RWPE1 (cell line): ENCODE results near the gene CCDC50.

Source experiments
- CTCF ChIA-PET: fragments of 350-600 bp; sonication (Branson Sonifier 250); formaldehyde crosslinking; extraction: SDS; loops from one replicate; lab custom pipeline; 2021; lab: Yijun Ruan, JAX
- POLR2A ChIA-PET: fragments of 400-600 bp; formaldehyde crosslinking; extraction: SDS; loops from one replicate; lab custom pipeline; 2020; ENCODE audit warnings: antibody characterized with exemption; ENCODE audit not compliant: low non-redundant PET; lab: Yijun Ruan, JAX
- DNase-seq: peaks from one replicate; pipeline ENCODE4 v3.0.0; 2012; ENCODE audit warnings: low spot score
- H3K27ac ChIP-seq: fragments of 450-650 bp; 2 replicates; pipeline ENCODE4 v1.5.1; 2017
- TF ChIP-seq, protein P1 (sequence below): fragments of 450-650 bp; conservative IDR thresholded peaks from 2 replicates; pipeline ENCODE4 v1.5.1; 2017; ENCODE audit warnings: low read depth, mild to moderate bottlenecking

CCDC50 gene

DNA sequence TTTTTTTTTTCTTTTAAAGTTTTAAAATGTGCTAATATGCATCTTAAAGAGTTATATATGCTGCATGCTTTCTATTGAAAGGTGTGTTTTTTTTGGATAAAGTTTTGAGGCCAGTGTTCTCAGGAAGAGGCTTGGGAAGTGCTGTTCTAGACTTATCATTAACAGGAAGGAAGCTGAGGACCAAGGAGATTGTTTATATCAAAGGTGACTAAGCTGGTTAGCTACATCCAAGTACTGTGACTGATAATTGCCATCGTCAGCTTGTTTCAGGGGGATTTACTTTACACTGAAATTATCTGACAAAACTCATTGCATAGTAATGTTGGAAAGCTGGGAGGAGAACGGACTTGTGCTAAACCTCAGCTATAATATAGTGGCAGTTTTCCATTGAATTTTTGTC, 37.5 kb downstream of the CCDC50 start:
- no peak for DNase-seq
- ChIA-PET POLR2A (no interaction called here), CTCF (no interaction called here)
- no peak overlapping the region for H3K27ac ChIP-seq
- TF ChIP-seq, protein P1, sequence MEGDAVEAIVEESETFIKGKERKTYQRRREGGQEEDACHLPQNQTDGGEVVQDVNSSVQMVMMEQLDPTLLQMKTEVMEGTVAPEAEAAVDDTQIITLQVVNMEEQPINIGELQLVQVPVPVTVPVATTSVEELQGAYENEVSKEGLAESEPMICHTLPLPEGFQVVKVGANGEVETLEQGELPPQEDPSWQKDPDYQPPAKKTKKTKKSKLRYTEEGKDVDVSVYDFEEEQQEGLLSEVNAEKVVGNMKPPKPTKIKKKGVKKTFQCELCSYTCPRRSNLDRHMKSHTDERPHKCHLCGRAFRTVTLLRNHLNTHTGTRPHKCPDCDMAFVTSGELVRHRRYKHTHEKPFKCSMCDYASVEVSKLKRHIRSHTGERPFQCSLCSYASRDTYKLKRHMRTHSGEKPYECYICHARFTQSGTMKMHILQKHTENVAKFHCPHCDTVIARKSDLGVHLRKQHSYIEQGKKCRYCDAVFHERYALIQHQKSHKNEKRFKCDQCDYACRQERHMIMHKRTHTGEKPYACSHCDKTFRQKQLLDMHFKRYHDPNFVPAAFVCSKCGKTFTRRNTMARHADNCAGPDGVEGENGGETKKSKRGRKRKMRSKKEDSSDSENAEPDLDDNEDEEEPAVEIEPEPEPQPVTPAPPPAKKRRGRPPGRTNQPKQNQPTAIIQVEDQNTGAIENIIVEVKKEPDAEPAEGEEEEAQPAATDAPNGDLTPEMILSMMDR = no peak

DNA sequence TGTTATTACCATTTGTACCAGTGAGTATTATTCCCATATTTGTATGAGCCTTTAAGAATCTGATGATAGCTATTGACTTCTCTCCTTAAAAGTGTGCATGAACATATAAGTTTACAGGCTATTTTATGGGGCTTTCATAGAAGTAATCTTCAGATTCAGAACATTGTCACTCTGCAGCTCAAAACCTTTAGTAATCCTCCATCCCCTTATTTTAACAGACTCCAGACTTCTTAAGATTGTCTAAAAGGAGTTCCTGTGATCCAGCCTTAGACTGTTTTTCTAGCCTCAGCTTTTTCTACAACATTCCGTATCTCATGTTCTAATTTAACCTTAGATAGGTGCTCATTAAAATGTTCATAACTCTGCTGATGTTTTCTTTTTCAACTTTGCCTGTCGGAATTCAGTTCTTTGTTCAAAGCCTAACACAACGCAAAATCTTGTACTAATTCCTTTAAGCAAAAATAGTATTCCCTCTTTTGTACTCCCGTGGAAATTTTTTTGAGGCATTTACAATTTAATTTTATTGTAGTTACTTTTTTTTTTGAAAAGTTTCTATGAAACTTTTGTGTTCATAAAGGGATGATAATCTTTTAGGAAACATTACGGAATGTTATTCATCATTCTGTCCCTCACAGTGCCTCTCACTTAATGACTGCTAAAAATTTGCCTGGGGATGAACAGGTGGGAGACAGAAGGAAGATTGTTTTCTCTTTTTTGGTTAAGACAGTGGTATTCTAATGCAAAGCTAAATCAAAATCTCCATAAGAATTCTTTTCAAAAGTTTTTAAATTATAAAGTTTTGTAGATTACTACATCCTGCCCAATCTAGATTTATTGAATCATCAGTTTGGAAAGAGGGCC, 39.8 kb downstream of the CCDC50 start:
- no peak overlapping the region for H3K27ac ChIP-seq
- TF ChIP-seq, protein P1 = no peak
- ChIA-PET CTCF (no interaction called here), POLR2A (no interaction called here)
- no peak for DNase-seq

DNA sequence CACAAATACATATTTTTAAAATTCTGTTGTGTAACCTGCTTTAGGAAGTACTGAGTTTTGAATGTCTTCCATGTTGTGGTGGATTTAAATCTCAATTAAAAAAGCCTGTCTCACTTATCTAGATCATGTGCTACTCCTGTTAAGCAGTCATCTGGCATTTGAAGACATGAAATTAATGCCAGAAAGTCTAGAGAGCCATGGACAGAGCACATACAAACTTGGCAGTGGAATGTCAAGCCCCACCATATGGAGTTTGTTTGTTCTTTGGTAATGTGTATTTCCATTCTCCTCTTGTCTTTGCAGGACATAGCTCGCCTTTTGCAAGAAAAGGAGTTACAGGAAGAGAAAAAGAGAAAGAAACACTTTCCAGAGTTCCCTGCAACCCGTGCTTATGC, 40.4 kb downstream of the CCDC50 start:
- H3K27ac ChIP-seq = no peak overlapping the region
- ChIA-PET CTCF (interaction anchor here (0.7 kb wide), 1 partner anchor 125 kb away, joined by 3 read pairs; no protein-coding TSS in a partner anchor), POLR2A (no interaction called here)
- DNase-seq = no peak
- TF ChIP-seq, protein P1 = no peak

DNA sequence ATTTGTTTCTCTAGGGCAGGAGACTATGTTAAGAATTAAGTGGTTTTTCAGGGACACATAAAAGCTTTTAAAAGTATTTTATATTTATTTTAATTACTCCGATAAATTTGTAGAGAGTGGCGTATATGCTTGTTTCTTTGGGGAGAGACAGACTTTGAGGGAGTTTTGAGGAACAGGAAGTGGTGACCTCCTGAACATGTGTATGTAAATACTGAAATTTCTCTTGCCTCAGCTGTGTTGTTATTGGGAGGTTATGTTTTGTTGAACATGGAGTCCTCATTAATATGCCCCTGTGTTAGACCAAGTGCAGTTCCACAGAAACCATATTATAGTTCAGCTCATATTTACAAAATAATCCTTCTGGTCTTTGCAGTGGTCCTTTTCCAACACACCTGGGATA, 42.9 kb downstream of the CCDC50 start:
- TF ChIP-seq, protein P1 = no peak
- CTCF ChIA-PET = interaction anchor here (0.6 kb wide), 1 partner anchor 24 kb away, joined by 3 read pairs; no protein-coding TSS in a partner anchor
- no peak overlapping the region for H3K27ac ChIP-seq
- POLR2A ChIA-PET = no interaction called here
- DNase-seq = no peak

DNA sequence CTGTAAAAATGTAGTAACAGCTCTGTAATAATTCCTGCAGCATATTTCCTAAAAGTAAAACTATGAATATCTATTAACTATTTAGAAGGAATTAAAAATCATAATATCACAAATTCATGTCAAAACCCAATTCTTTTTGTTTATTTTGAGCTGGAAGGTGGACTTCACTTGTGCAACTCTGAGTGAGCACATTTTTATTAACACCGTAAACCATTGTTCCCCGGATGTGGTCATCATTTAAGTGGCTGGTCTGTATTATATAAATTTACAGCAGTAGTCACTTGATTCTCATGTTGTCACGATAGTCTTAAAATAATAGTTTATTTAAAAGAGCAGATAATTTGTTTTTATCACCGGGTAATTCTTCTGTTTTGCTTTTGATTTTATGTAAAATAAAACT, 44.1 kb downstream of the CCDC50 start:
- no peak for DNase-seq
- ChIA-PET CTCF (no interaction called here), POLR2A (no interaction called here)
- TF ChIP-seq, protein P1 = no peak
- no peak overlapping the region for H3K27ac ChIP-seq

DNA sequence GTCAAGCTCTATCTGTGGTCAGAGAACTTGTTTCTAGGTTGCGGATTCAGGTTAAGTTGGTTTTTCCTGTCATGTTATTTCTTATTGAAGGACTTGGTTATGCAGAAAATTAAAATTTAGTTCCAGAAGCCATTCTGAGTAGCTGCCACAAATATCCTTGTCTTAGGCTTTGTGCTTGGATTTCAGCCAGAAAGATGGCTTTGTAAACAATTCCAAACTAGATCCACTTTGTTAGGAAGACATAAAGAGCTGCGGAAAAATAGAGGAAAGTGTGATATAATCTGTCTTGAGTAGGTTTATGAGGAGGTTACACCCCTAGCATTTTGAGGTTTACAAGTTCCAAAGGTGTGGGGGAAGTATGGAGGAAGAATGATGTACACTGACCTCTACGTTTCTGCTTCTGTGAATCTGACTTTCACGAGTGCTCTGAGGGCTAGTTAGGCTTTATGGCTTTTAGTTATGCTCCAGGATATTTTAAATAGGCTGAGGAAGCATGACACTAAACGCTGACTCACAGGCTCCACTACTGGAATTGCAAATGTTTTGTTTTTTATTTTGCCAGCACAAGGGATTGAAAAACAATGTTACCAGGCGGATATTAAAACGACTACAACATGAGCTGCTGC, 47.4 kb downstream of the CCDC50 start:
- ChIA-PET CTCF (interaction anchor here (0.8 to 1.4 kb wide), 2 partner anchors 132 to 905 kb away, joined by 4 read pairs; no protein-coding TSS in a partner anchor), POLR2A (no interaction called here)
- peak; percentile 57 for DNase-seq
- H3K27ac ChIP-seq = no peak overlapping the region
- TF ChIP-seq, protein P1 = no peak
